ENCODE measurements around the gene DIS3L2. TPM values are rescaled to one million over a fixed set of nuclear protein-coding genes. Genes with fewer than 3 reads are reported as not detected.
A peak's percentile ranks its signal among the peaks of the same experiment; 100 is the strongest.

DIS3L2 gene
- total RNA-seq, 1 donor from 2014 or later: 11.8 TPM

DNA sequence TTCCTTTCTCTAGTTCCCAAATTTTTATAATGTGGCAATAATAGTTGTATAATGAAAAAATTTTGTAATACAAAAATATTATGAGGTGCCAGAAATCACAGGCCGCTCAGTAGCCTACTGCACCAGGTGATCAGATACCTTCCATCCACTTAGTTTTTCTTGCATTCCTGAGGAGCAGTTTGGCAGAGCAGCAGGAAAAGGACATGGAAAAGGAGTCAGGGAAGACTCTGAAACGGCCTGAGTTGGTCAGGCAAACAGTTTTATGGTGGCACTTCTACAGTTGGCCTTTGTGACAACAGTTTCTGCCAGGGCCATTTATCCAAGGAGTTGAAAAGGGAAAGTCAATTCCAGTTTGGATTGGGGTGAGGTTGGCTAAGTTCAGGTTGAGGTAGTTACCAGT lies 251.7 kb downstream of the DIS3L2 start:
- H3K4me3 ChIP-seq (ENCODE audit: low read depth, low read length): no peak overlapping the region
- peaks cover 2% of the 10 kb centered on the region for H3K36me3 ChIP-seq (ENCODE audit: control insufficient read depth, insufficient read depth, low read length)
- TF ChIP-seq CTCF (IDR thresholded peaks at IDR 0.05; ENCODE audit: insufficient read depth, low read length, severe bottlenecking): no peak
- DNase-seq (ENCODE audit: low read depth): no peak
- no peak for FAIRE-seq
- no peaks in the 10 kb centered on the region for H3K27me3 ChIP-seq (ENCODE audit: control insufficient read depth, insufficient read depth, low read length)

DNA sequence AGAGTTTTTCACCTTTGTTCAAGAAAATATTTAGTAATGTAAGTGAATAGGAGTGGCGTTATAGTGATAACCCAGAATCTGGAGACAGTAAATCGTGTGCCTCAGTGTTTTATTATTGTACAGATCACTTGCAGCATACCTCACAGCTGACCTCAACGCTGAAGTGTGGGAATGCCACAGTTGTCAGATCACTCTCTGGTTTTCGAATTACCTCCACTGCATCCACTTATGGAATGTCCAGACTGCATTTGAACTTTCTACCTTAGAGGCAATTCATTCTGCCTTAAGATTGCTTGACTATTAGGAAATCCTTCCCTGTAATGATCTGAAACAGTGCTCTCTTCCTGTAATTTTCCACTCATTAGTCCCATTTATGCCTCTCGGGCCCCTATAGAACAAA lies 252.5 kb downstream of the DIS3L2 start:
- DNase-seq (ENCODE audit: low read depth): no peak
- Histone ChIP-seq H3K4me3 (ENCODE audit: low read depth, low read length) (no peak overlapping the region), H3K36me3 (ENCODE audit: control insufficient read depth, insufficient read depth, low read length) (peaks cover 2% of the 10 kb centered on the region), H3K27me3 (ENCODE audit: control insufficient read depth, insufficient read depth, low read length) (no peaks in the 10 kb centered on the region)
- no peak for FAIRE-seq
- no peak for TF ChIP-seq CTCF (IDR thresholded peaks at IDR 0.05; ENCODE audit: insufficient read depth, low read length, severe bottlenecking)

- Histone ChIP-seq H3K36me3 (ENCODE audit: control insufficient read depth, insufficient read depth, low read length) (peaks cover 2% of the 10 kb centered on the region), H3K27me3 (ENCODE audit: control insufficient read depth, insufficient read depth, low read length) (no peaks in the 10 kb centered on the region), H3K4me3 (ENCODE audit: low read depth, low read length) (no peak overlapping the region)
- no peak for DNase-seq (ENCODE audit: low read depth)
- FAIRE-seq: peak; percentile 58
- TF ChIP-seq CTCF (IDR thresholded peaks at IDR 0.05; ENCODE audit: insufficient read depth, low read length, severe bottlenecking): no peak
These were observed 254.5 kb downstream of the DIS3L2 start for GRCh38 chr2:232216028-232216427.

- peak; percentile 72 for FAIRE-seq
These were observed 257.4 kb downstream of the DIS3L2 start for GRCh38 chr2:232218778-232219495.

GRCh38 chr2:232219496-232219870 lies 258.0 kb downstream of the DIS3L2 start:
- H3K27me3 ChIP-seq (ENCODE audit: control insufficient read depth, insufficient read depth, low read length): no peaks in the 10 kb centered on the region
- peaks cover 4% of the 10 kb centered on the region for H3K36me3 ChIP-seq (ENCODE audit: control insufficient read depth, insufficient read depth, low read length)
- DNase-seq (ENCODE audit: low read depth) (no peak), FAIRE-seq (no peak)
- no peak overlapping the region for H3K4me3 ChIP-seq (ENCODE audit: low read depth, low read length)
- no peak for TF ChIP-seq CTCF (IDR thresholded peaks at IDR 0.05; ENCODE audit: insufficient read depth, low read length, severe bottlenecking)

More at GRCh38 chr2:232218778-232219495, 257.4 kb downstream of the DIS3L2 start:
- Histone ChIP-seq H3K36me3 (ENCODE audit: control insufficient read depth, insufficient read depth, low read length) (peaks cover 4% of the 10 kb centered on the region), H3K27me3 (ENCODE audit: control insufficient read depth, insufficient read depth, low read length) (no peaks in the 10 kb centered on the region), H3K4me3 (ENCODE audit: low read depth, low read length) (no peak overlapping the region)
- no peak for TF ChIP-seq CTCF (IDR thresholded peaks at IDR 0.05; ENCODE audit: insufficient read depth, low read length, severe bottlenecking)
- DNase-seq (ENCODE audit: low read depth): no peak

GRCh38 chr2:232219932-232220331 lies 258.4 kb downstream of the DIS3L2 start:
- Histone ChIP-seq H3K36me3 (ENCODE audit: control insufficient read depth, insufficient read depth, low read length) (peaks cover 4% of the 10 kb centered on the region), H3K4me3 (ENCODE audit: low read depth, low read length) (no peak overlapping the region), H3K27me3 (ENCODE audit: control insufficient read depth, insufficient read depth, low read length) (no peaks in the 10 kb centered on the region)
- no peak for FAIRE-seq
- DNase-seq (ENCODE audit: low read depth): no peak
- no peak for TF ChIP-seq CTCF (IDR thresholded peaks at IDR 0.05; ENCODE audit: insufficient read depth, low read length, severe bottlenecking)

Measured in bronchial epithelial cell (primary cell).